ENCODE measurements around the gene CEMIP.

CEMIP gene

GRCh38 chr15:80780416-80781221 is 1.4 kb downstream of the CEMIP start:
- TF ChIP-seq CTCF (IDR thresholded peaks at IDR 0.05; ENCODE audit: low read depth, low read length): no peak
- peak overlapping the region; percentile 60 to 78 for H3K4me3 ChIP-seq (replicated peaks in 1 of 2; ENCODE audit: low read depth in 2 of 2, low read length in 2 of 2)
- DNase-seq (ENCODE audit: low read depth in 2 of 2): peak; percentile 57 to 68

- peak overlapping the region in 1 of 2 donors; percentile 78 for H3K4me3 ChIP-seq (replicated peaks in 1 of 2; ENCODE audit: low read depth in 2 of 2, low read length in 2 of 2)
- peak in 1 of 2 donors; percentile 5 for DNase-seq (ENCODE audit: low read depth in 2 of 2)
- TF ChIP-seq CTCF (IDR thresholded peaks at IDR 0.05; ENCODE audit: low read depth, low read length): no peak
These were observed 4.1 kb downstream of the CEMIP start for GRCh38 chr15:80783260-80783659.

GRCh38 chr15:80785335-80785734 is 6.2 kb downstream of the CEMIP start:
- no peak overlapping the region for H3K4me3 ChIP-seq (replicated peaks in 1 of 2; ENCODE audit: low read depth in 2 of 2, low read length in 2 of 2)
- TF ChIP-seq CTCF (IDR thresholded peaks at IDR 0.05; ENCODE audit: low read depth, low read length): no peak
- peak; percentile 10 to 33 for DNase-seq (ENCODE audit: low read depth in 2 of 2)

GRCh38 chr15:80785811-80786354 is 6.7 kb downstream of the CEMIP start:
- DNase-seq (ENCODE audit: low read depth in 2 of 2): no peak
- no peak overlapping the region for H3K4me3 ChIP-seq (replicated peaks in 1 of 2; ENCODE audit: low read depth in 2 of 2, low read length in 2 of 2)
- TF ChIP-seq CTCF (IDR thresholded peaks at IDR 0.05; ENCODE audit: low read depth, low read length): no peak

GRCh38 chr15:80787316-80787715 is 8.1 kb downstream of the CEMIP start:
- no peak overlapping the region for H3K4me3 ChIP-seq (replicated peaks in 1 of 2; ENCODE audit: low read depth in 2 of 2, low read length in 2 of 2)

GRCh38 chr15:80788536-80788935 is 9.4 kb downstream of the CEMIP start:
- no peak overlapping the region for H3K4me3 ChIP-seq (replicated peaks in 1 of 2; ENCODE audit: low read depth in 2 of 2, low read length in 2 of 2)
- DNase-seq (ENCODE audit: low read depth in 2 of 2): peak; percentile 16 to 21
- TF ChIP-seq CTCF (IDR thresholded peaks at IDR 0.05; ENCODE audit: low read depth, low read length): no peak

More at GRCh38 chr15:80787316-80787715, 8.1 kb downstream of the CEMIP start:
- no peak for TF ChIP-seq CTCF (IDR thresholded peaks at IDR 0.05; ENCODE audit: low read depth, low read length)
- peak in 1 of 2 donors; percentile 51 for DNase-seq (ENCODE audit: low read depth in 2 of 2)

All from cardiac fibroblast (primary cell).